ENCODE measurements around the gene PITRM1.

GRCh38 chr10:3194871-3195270 lies 22.3 kb upstream of the PITRM1 start:
- TF ChIP-seq CTCF (IDR thresholded peaks at IDR 0.05; ENCODE audit: poor library complexity, severe bottlenecking) = no peak
- no peak for TF ChIP-seq SMC3 (conservative IDR thresholded peaks at IDR 0.05; ENCODE audit: poor library complexity)
- TF ChIP-seq EP300 (conservative IDR thresholded peaks at IDR 0.05; ENCODE audit: poor library complexity, severe bottlenecking) = no peak
- TF ChIP-seq EZH2 (IDR thresholded peaks at IDR 0.05; ENCODE audit: borderline replicate concordance, insufficient read depth, low read length, poor library complexity, severe bottlenecking) = no peak
- no peak for TF ChIP-seq POLR2AphosphoS5 (IDR thresholded peaks at IDR 0.05)
- TF ChIP-seq, protein P1, sequence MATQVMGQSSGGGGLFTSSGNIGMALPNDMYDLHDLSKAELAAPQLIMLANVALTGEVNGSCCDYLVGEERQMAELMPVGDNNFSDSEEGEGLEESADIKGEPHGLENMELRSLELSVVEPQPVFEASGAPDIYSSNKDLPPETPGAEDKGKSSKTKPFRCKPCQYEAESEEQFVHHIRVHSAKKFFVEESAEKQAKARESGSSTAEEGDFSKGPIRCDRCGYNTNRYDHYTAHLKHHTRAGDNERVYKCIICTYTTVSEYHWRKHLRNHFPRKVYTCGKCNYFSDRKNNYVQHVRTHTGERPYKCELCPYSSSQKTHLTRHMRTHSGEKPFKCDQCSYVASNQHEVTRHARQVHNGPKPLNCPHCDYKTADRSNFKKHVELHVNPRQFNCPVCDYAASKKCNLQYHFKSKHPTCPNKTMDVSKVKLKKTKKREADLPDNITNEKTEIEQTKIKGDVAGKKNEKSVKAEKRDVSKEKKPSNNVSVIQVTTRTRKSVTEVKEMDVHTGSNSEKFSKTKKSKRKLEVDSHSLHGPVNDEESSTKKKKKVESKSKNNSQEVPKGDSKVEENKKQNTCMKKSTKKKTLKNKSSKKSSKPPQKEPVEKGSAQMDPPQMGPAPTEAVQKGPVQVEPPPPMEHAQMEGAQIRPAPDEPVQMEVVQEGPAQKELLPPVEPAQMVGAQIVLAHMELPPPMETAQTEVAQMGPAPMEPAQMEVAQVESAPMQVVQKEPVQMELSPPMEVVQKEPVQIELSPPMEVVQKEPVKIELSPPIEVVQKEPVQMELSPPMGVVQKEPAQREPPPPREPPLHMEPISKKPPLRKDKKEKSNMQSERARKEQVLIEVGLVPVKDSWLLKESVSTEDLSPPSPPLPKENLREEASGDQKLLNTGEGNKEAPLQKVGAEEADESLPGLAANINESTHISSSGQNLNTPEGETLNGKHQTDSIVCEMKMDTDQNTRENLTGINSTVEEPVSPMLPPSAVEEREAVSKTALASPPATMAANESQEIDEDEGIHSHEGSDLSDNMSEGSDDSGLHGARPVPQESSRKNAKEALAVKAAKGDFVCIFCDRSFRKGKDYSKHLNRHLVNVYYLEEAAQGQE (IDR thresholded peaks at IDR 0.05; ENCODE audit: borderline replicate concordance) = no peak
- no peak for TF ChIP-seq RAD21 (conservative IDR thresholded peaks at IDR 0.05)
- no peak for TF ChIP-seq MXI1 (conservative IDR thresholded peaks at IDR 0.05; ENCODE audit: poor library complexity, severe bottlenecking)

Measured in neural cell (in vitro differentiated cells).